HG02759 (cell line): ENCODE measurements around the gene THSD4.
"Not testable (repeated sequence)": the region's sequence is repeated elsewhere in the genome, so short reads cannot be mapped to it uniquely, and the experiment has no call there.

Experiments
- ATAC-seq: cut with Tn5 transposase; IDR thresholded peaks from one replicate; pipeline ENCODE4 v1.9.1; 2021; ENCODE audit warnings: mild to moderate bottlenecking, moderate library complexity; ENCODE audit not compliant: unreplicated experiment

The THSD4 gene

GRCh38 chr15:71252044-71252739, 136.9 kb downstream of the THSD4 start:
- no peak for ATAC-seq

DNA sequence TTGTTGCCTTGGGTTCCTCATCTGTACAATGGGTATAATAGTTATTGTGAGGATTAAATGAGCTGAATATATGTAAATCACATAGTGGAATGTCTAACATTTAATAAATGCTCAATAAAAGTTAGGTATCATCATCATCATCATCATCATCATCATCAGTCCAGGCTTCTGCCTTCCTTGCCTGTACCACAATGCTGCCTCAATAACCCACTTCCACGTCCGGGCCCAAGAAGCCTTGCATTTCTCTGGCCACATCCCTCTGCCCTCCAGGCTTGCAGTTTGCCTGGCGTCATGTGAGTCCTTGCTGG, 137.4 kb downstream of the THSD4 start:
- no peak for ATAC-seq

- no peak for ATAC-seq
Observed at GRCh38 chr15:71254491-71254890, 139.2 kb downstream of the THSD4 start.

DNA sequence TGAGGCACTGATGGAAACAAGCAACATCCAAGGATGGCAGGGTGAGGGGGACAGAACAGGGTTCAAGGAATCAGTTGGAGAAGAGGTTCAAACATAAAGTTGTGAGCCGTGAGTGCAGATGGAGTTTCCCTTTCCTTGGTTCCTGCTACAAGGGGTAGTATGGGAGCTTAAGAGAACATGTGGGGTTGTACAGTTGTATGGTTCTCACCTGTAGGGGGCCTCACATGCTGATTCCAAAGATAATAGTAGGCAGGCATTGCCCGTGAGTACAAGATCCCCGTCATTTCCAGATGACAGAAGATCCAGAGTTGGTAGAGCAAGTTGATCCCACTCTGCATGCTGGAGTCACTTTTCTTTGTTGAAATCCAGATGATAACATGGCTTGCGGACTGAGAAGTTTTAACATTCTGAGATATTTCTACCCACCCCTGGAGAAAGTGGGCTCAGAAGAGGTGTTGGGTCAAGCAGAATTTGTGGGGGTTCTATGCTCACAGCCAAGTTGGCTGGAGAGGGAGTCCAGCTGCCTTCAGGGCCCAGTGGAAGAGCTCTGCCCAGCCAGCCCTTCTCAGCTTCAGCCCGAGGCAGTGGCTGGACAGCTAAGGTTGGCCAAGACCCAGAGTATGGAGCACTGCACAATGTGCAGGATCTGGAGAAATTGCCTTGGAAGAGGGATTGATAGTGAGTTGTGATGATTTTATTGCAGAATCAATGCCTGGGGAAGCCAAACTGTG, 141.8 kb downstream of the THSD4 start:
- ATAC-seq = no peak

- no peak for ATAC-seq
Observed at GRCh38 chr15:71259866-71260265, 144.6 kb downstream of the THSD4 start.

DNA sequence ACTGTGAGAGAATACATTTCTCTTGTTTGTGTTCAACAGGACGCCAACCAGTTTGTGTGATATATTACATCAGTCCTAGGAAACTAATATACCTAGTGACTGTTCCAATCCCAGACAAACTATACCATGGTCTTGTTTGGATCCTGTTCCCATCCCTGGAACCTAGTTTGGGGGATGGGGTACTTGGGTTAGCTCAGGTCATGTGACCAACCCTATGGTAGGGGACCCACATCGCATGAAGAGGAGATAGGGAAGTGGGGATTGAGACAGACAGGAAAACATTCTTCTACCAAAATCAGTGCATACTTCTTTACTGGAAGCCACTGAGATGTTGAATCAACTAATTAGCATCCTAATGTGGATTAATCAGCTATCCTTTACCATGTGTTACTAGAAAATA, 146.1 kb downstream of the THSD4 start:
- no peak for ATAC-seq

GRCh38 chr15:71261909-71262308, 146.6 kb downstream of the THSD4 start:
- no peak for ATAC-seq

DNA sequence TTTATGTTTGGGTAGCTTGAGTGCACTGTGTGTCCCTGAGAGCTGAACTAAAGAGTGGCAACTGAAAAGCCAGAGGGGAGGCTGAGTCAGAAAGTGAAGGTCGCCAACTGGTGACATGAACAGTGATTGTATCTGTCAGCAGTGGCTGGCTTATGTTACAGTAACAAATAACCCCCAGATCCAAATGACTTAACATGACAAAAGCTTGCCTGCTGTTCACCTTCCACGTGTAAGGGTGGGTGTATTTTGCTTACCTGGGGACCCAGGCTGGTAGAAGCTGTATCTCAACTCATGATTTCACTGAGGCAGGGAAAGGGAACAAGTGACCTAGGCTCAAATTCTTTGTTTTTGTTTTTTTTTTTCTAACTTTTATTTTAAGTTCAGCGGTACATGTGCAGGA, 147.3 kb downstream of the THSD4 start:
- no peak for ATAC-seq

DNA sequence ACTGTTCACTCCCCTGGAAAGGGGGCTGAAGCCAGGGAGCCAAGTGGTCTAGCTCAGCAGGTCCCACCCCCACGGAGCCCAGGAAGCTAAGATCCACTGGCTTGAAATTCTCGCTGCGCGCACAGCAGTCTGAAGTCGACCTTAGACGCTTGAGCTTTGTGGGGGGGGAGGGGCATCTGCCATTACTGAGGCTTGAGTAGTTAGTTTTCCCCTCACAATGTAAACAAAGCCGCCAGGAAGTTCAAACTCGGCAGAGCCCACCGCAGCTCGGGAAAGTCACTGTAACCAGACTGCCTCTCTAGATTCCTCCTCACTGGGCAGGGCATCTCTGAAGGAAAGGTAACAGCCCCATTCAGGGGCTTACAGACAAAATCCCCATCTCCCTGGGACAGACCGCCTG, 150.3 kb downstream of the THSD4 start:
- ATAC-seq = not testable (repeated sequence)

DNA sequence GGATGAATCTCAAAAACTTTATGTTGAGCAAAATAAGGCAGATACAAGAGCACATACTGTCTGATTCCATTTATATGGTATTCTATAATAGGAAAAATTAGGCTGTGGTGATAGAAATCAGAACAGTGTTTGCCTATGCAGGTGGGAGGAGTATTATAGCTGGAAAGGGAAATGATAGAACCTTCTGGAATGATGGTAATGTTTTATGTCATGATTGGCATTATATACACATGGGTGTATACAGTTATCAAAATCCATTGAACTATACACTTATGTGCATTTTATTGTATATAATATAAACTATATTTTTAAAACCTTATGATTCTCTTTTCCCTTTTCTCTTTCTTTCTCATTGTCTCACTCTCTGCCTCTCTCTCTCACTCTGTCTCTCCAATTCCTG, 156.1 kb downstream of the THSD4 start:
- ATAC-seq = no peak

- ATAC-seq = no peak
Observed at GRCh38 chr15:71272932-71273331, 157.7 kb downstream of the THSD4 start.

DNA sequence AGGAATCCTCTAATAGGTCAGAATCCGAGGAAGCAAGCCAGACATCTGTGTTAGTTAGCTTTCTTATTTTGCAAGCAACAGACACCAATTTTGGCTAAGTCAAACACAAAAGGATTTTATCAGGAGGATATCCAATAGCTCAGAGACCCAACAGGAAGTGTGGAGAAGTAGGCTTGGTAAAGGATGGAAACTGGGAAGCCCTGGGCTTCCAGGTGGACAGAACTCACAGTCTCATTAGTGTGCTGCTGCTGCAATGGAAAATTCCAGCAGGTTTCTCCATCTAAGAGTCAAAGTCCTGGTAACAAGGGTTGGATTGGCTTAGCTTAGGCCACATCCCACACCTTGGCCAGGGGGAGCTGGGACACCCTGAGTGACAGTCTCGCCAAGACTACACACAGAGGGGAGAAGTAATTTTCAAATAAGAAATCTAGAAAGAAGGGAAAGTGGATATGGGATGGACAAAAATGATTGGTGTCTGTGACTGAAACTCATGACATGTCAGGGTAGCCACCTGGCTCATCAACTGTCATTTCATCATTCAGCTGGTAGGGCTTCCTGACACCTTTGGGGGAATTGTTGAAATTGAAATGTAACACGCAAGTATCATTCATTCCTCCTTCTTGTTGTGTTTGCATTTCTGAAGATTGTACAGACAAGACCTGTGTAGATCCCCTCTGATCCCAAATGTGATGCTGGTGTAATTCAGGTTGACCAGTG, 158.6 kb downstream of the THSD4 start:
- no peak for ATAC-seq

- ATAC-seq = no peak
Observed at GRCh38 chr15:71274448-71274798, 159.2 kb downstream of the THSD4 start.

- ATAC-seq = no peak
Observed at GRCh38 chr15:71275098-71275497, 159.8 kb downstream of the THSD4 start.

- no peak for ATAC-seq
Observed at GRCh38 chr15:71275566-71276335, 160.5 kb downstream of the THSD4 start.

- no peak for ATAC-seq
Observed at GRCh38 chr15:71276336-71276665, 161.0 kb downstream of the THSD4 start.

DNA sequence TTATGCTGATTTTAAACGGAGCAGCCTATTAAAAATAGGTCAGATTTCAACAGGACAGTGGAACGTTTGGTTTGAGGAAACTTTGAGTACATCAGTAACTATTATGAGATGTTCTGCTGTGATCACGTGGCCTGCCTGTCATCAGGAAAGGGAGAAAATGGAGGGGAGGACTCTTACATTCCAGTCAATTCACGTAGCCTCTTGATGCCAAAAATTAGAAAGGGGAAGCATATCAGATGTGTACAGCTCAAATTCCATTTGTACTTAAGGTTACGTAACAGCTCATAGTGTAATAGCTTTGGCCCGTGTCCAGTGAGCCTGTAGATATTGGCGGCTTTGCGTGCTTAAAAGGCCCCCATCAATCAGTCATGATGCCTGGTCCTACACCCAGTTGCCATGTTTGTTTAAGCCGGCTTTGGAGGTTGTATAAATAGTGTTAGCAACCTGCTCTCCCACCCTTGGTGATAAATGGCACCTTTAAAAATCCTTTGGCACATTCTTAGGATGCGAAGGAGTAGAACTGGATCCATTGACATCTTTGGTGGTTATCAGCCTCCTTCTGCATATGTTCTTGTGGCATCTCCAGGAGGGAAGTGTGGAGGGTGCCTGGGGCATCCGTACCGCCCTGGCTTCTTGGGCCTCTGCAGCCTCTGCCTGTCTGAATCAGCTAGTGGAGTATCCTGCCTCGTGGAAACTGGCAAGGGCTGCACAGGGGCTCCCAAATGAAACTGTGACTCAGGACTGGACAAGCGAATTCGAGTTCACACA, 163.9 kb downstream of the THSD4 start:
- no peak for ATAC-seq

DNA sequence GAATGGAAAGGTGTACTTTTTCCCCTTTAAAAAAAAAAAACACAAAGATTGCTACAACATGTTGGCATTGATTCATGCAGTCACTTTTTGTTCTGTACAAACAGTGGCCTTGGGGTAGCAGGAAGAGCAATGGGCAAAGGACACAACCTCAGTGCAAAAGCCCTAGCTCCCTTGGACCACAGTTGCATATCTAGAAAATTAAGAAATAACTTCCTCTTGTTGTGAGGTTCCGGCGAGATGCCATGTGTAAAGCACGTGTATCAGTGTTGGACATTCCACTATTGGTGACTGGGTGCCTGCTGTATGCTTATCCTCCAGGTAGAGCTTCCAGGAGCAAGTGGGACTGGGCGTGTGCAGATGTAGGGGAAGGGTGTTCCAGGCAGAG, 164.5 kb downstream of the THSD4 start:
- ATAC-seq = no peak

DNA sequence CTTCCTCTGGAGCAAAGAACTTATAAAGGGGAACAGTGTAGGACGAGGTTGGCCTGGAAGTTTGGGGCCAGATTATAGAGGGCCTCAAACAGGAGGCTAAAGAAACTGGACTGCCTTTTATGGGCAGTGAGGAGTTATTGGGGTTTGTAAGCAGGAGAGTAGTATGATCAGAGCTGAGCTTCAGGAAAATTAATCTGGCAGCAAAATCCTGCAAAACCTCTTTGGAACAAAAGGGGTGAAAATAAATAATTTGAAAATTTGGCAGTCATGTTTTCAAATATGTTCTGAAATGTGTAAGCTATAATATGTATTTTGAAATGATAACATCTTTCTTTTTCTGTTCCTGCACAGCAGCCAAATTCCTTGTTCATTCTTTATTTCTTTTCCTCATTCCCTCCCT, 164.9 kb downstream of the THSD4 start:
- no peak for ATAC-seq

DNA sequence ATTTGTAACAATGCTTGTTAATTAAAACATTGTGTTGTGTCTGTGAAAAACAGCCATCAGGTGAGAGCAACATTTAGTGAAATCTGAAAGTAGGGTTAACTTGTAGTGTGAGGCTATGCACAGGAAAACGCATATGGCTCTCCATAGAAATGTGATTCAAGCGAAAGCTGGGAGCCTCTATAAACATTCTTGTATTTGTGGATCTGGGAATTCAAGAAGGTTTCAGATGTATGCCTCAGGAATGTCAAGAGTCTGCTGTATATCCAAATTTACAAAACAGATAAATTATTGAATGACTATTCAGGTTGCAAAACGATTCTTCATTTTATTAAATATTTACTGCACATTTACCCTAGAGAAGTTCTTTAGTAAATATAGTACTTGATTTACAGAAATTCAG, 166.0 kb downstream of the THSD4 start:
- no peak for ATAC-seq

- no peak for ATAC-seq
Observed at GRCh38 chr15:71282076-71282475, 166.8 kb downstream of the THSD4 start.
